Measurements from ENCODE around the gene ABL1.
A peak's percentile ranks its signal among the peaks of the same experiment; 100 is the strongest.

The ABL1 gene

DNA sequence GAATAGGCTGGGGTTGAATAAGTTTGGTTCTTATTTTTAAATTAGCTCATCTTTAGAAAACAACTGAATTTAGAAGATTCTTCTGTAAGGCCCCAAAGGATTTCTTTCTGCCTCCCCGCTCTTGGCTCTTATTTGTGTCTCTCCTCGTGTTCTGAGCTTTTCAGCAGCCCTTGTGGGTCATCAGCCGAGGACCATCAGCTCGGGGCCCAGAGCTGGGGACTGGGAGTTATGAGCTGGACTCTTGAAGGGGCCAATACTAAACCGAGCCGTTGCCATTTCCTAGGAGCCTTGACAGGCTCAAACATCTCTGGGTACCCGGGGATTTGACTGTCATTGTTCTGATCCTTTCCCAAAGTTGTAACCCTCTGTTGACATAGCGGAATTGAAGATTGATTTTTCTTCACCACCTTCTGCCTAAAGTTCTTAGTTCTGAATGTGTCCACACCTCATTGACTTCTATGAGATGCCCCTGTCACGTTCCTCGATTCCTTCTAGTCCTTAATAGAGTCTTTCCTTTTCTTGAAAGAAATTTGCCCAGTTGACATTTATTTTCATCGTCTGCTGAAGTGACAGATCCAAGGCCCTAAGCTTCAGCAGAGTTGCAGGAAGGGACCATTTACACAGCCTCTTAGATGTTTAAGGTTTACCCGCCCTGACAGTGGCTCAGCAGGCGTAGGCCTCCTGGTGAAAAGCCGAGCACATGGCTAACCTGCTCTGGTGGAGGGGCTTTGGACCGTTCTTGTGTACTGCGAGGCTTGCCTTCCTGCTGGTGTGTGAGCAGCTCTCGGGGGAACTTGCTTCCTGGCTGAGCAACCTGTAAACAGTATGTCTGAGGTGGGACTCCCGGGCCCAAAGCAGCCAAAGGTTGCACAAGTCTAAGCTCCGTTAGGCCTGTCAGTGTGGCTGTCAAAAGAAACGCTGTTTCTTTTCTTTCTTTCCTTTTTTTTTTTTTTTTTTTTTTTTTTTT lies 24.0 kb downstream of the ABL1 start:
- Histone ChIP-seq H3K27ac (ENCODE audit: extremely low read depth, low read depth, low read length) (no peak overlapping the region), H3K9me3 (ENCODE audit: control insufficient read depth, insufficient read depth, low read depth, low read length) (no peaks in the 10 kb centered on the region), H3K4me1 (ENCODE audit: control insufficient read depth, insufficient read depth, low read length) (no peaks in the 10 kb centered on the region), H3K4me3 (ENCODE audit: low read depth, low read length) (no peak overlapping the region), H3K36me3 (ENCODE audit: control insufficient read depth in 2 of 2, insufficient read depth in 1 of 2, low read length in 2 of 2) (peaks cover 0 to 93% of the 10 kb centered on the region in 2 experiments; a peak in 1 of 3 replicates)
- POLR2A ChIA-PET, result interaction anchor here (0.9 to 1.6 kb wide), 5 partner anchors 9 to 166 kb away, joined by 3 to 5 read pairs (median 3); partner anchors contain the start of genes ABL1 and EXOSC2
- no peak for TF ChIP-seq ZNF792 (tag by site-specific recombination; IDR thresholded peaks at IDR 0.05)
- TF ChIP-seq, protein P1, sequence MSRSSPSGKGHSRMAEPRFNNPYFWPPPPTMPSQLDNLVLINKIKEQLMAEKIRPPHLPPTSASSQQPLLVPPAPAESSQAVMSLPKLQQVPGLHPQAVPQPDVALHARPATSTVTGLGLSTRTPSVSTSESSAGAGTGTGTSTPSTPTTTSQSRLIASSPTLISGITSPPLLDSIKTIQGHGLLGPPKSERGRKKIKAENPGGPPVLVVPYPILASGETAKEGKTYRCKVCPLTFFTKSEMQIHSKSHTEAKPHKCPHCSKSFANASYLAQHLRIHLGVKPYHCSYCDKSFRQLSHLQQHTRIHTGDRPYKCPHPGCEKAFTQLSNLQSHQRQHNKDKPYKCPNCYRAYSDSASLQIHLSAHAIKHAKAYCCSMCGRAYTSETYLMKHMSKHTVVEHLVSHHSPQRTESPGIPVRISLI (tag by site-specific recombination; IDR thresholded peaks at IDR 0.05), result peak; percentile 46; the same call in 1 of the 2 replicates
- CTCF ChIA-PET, result interaction anchor here (0.6 to 13.9 kb wide), 16 partner anchors 8 to 187 kb away, joined by 3 to 365 read pairs (median 6); no protein-coding TSS in a partner anchor

DNA sequence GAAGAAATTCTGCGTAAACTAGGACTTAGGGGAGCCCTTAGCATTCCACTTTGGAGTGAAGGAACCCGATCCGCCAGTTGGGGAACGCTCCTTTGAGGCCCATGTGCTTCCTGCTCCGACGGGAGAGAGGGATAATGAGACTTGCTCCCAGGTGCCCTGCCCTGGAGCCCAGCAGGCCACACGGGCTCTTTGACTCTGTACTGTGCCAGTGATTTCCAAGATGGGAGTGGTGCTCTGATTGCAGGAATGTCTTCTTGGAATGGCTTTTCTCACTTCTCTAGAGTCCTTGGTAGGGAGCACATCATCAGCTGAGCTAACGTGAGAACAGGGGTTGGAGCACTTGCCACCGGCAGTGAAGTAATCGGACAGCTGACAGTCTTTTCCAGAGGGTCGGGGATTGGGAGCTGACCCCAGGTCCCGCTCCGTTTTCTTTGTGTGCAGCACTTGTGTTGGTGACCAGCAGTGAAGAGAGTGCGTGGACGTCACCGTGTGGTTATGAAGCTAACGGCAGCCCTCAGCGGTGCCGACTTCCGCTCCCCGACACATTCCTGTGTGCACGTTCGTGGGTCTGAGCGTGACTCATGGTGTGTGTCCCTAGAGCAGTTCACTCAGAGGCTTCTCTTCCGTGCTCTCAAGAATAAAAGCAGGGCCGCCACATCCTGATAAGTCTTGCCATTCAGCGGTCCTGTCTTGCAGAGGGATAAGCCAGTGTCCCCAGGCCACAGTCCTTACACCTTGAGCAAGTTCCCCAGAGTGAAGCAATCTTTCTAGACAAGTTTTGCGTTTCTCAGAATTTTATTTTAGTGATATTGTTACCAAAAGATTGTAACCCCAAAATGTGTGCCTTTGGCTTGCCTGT lies 25.6 kb downstream of the ABL1 start:
- CTCF ChIA-PET, result interaction anchor here (0.5 to 13.9 kb wide), 11 partner anchors 8 to 596 kb away, joined by 3 to 400 read pairs (median 5); no protein-coding TSS in a partner anchor
- Histone ChIP-seq H3K36me3 (ENCODE audit: control insufficient read depth in 2 of 2, insufficient read depth in 1 of 2, low read length in 2 of 2) (peaks cover 0 to 88% of the 10 kb centered on the region in 2 experiments; a peak in 1 of 3 replicates), H3K4me3 (ENCODE audit: low read depth, low read length) (no peak overlapping the region), H3K4me1 (ENCODE audit: control insufficient read depth, insufficient read depth, low read length) (no peaks in the 10 kb centered on the region), H3K9me3 (ENCODE audit: control insufficient read depth, insufficient read depth, low read depth, low read length) (no peaks in the 10 kb centered on the region), H3K27ac (ENCODE audit: extremely low read depth, low read depth, low read length) (no peak overlapping the region)
- POLR2A ChIA-PET, result no interaction called here
- TF ChIP-seq SETDB1 (IDR thresholded peaks at IDR 0.05; ENCODE audit: insufficient read length, low read length), result no peak
- TF ChIP-seq ZNF600 (tag by site-specific recombination; IDR thresholded peaks at IDR 0.05), result 0 out of 2 replicates have a peak, but pooled peaks have one; percentile 10

DNA sequence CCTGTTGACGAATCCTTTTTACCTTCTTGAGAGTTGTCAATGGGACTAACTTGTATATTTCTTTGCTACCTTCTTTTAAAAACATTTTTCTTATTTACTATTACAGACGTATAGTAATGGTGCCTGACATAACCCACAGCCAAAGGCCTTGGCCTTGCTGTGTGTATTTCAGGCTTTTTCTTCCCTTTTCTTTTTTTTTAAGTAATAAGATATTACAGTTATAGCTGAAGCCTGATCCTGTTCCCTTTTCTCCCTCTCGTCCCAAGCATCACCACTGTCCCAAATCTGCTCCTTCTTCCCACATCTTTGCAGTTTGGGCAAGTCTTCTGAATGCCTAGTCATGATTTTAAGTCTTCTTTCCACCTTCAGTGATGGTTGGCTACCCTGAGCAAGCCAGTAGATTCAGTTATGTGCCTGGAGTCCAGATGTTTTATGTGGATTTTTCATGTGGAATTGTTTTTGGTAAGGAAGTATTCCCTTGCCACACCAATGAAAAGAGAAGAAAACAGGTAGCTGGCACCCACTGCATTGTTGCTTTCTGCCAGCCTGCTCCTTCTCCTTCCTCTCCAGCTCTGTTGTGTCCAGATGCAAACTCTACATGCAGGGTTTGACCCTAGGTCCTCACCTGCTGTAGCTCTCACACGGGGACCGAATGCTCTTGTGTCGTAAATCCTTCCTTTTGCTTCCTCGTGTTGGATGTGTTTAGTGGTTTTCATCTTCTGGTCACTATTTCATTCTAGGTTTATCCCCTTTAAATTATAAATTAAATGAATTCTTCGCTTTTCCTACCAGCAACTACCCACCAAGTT lies 26.5 kb downstream of the ABL1 start:
- H3K36me3 ChIP-seq (ENCODE audit: control insufficient read depth in 2 of 2, insufficient read depth in 1 of 2, low read length in 2 of 2), result peaks cover 0 to 79% of the 10 kb centered on the region in 2 experiments; a peak in 1 of 3 replicates
- H3K4me1 ChIP-seq (ENCODE audit: control insufficient read depth, insufficient read depth, low read length), result no peaks in the 10 kb centered on the region
- ChIA-PET CTCF (interaction anchor here (0.5 to 13.9 kb wide), 16 partner anchors 8 to 401 kb away, joined by 3 to 400 read pairs (median 6); no protein-coding TSS in a partner anchor), POLR2A (interaction anchor here (0.6 kb wide), 1 partner anchor 100 kb away, joined by 3 read pairs; no protein-coding TSS in a partner anchor)
- no peak overlapping the region for H3K4me3 ChIP-seq (ENCODE audit: low read depth, low read length)
- H3K27ac ChIP-seq (ENCODE audit: extremely low read depth, low read depth, low read length), result no peak overlapping the region
- no peaks in the 10 kb centered on the region for H3K9me3 ChIP-seq (ENCODE audit: control insufficient read depth, insufficient read depth, low read depth, low read length)
- no peak for TF ChIP-seq SP3 (tag by site-specific recombination; IDR thresholded peaks at IDR 0.05)
- TF ChIP-seq ZNF112 (tag by site-specific recombination; IDR thresholded peaks at IDR 0.05), result no peak
- no peak for TF ChIP-seq ZNF670 (tag by site-specific recombination; IDR thresholded peaks at IDR 0.05; ENCODE audit: low read depth)
- TF ChIP-seq, protein P2, sequence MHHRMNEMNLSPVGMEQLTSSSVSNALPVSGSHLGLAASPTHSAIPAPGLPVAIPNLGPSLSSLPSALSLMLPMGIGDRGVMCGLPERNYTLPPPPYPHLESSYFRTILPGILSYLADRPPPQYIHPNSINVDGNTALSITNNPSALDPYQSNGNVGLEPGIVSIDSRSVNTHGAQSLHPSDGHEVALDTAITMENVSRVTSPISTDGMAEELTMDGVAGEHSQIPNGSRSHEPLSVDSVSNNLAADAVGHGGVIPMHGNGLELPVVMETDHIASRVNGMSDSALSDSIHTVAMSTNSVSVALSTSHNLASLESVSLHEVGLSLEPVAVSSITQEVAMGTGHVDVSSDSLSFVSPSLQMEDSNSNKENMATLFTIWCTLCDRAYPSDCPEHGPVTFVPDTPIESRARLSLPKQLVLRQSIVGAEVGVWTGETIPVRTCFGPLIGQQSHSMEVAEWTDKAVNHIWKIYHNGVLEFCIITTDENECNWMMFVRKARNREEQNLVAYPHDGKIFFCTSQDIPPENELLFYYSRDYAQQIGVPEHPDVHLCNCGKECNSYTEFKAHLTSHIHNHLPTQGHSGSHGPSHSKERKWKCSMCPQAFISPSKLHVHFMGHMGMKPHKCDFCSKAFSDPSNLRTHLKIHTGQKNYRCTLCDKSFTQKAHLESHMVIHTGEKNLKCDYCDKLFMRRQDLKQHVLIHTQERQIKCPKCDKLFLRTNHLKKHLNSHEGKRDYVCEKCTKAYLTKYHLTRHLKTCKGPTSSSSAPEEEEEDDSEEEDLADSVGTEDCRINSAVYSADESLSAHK (tag by site-specific recombination; IDR thresholded peaks at IDR 0.05), result no peak
- no peak for TF ChIP-seq HOXC10 (CRISPR knock-in tag; IDR thresholded peaks at IDR 0.05)
- no peak for TF ChIP-seq KLF8 (tag by site-specific recombination; IDR thresholded peaks at IDR 0.05)
- no peak for TF ChIP-seq ZNF157 (tag by site-specific recombination; IDR thresholded peaks at IDR 0.05)
- TF ChIP-seq, protein P3, sequence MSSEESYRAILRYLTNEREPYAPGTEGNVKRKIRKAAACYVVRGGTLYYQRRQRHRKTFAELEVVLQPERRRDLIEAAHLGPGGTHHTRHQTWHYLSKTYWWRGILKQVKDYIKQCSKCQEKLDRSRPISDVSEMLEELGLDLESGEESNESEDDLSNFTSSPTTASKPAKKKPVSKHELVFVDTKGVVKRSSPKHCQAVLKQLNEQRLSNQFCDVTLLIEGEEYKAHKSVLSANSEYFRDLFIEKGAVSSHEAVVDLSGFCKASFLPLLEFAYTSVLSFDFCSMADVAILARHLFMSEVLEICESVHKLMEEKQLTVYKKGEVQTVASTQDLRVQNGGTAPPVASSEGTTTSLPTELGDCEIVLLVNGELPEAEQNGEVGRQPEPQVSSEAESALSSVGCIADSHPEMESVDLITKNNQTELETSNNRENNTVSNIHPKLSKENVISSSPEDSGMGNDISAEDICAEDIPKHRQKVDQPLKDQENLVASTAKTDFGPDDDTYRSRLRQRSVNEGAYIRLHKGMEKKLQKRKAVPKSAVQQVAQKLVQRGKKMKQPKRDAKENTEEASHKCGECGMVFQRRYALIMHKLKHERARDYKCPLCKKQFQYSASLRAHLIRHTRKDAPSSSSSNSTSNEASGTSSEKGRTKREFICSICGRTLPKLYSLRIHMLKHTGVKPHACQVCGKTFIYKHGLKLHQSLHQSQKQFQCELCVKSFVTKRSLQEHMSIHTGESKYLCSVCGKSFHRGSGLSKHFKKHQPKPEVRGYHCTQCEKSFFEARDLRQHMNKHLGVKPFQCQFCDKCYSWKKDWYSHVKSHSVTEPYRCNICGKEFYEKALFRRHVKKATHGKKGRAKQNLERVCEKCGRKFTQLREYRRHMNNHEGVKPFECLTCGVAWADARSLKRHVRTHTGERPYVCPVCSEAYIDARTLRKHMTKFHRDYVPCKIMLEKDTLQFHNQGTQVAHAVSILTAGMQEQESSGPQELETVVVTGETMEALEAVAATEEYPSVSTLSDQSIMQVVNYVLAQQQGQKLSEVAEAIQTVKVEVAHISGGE (tag by site-specific recombination; conservative IDR thresholded peaks at IDR 0.05; ENCODE audit: low read depth), result no peak
- no peak for TF ChIP-seq ZNF350 (tag by site-specific recombination; IDR thresholded peaks at IDR 0.05)
- no peak for TF ChIP-seq SP2 (tag by site-specific recombination; IDR thresholded peaks at IDR 0.05)
- TF ChIP-seq, protein P4, sequence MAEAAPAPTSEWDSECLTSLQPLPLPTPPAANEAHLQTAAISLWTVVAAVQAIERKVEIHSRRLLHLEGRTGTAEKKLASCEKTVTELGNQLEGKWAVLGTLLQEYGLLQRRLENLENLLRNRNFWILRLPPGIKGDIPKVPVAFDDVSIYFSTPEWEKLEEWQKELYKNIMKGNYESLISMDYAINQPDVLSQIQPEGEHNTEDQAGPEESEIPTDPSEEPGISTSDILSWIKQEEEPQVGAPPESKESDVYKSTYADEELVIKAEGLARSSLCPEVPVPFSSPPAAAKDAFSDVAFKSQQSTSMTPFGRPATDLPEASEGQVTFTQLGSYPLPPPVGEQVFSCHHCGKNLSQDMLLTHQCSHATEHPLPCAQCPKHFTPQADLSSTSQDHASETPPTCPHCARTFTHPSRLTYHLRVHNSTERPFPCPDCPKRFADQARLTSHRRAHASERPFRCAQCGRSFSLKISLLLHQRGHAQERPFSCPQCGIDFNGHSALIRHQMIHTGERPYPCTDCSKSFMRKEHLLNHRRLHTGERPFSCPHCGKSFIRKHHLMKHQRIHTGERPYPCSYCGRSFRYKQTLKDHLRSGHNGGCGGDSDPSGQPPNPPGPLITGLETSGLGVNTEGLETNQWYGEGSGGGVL (tag by site-specific recombination; IDR thresholded peaks at IDR 0.05), result no peak

Data from HEK293 (cell line).